HepG2 (cell line): ENCODE data around the gene TEAD1.

Source experiments
- HOXA7 ChIP-seq: sonication (generic); formaldehyde crosslinking; IDR thresholded peaks from 2 replicates; pipeline ENCODE4 v1.8.1; 2022; ENCODE audit warnings: mild to moderate bottlenecking, missing genetic modification reagents, moderate library complexity
- RAD21 ChIP-seq: fragments of 450-650 bp; formaldehyde crosslinking; IDR thresholded peaks from 2 replicates; pipeline ENCODE4 v1.5.0; 2020; ENCODE audit warnings: mild to moderate bottlenecking
- SP140L ChIP-seq: sonication (generic); formaldehyde crosslinking; IDR thresholded peaks from 2 replicates; pipeline ENCODE4 v1.4.0; 2020; ENCODE audit warnings: missing genetic modification reagents, borderline replicate concordance
- TAF1 ChIP-seq: sonication (generic); formaldehyde crosslinking; IDR thresholded peaks from 2 replicates; pipeline ENCODE4 v1.4.0; 2020; ENCODE audit warnings: missing genetic modification reagents
- ZKSCAN8 ChIP-seq: IDR thresholded peaks from 2 replicates; pipeline ENCODE4 v1.6.1; 2016; ENCODE audit warnings: borderline replicate concordance, missing genetic modification reagents, missing compliant biosample characterization
- TF ChIP-seq, protein P1 (sequence below): sonication (generic); formaldehyde crosslinking; IDR thresholded peaks from 2 replicates; pipeline ENCODE4 v1.4.0; 2020; ENCODE audit warnings: missing genetic modification reagents
- TF ChIP-seq, protein P2 (sequence below): sonication (generic); formaldehyde crosslinking; IDR thresholded peaks from 2 replicates; pipeline ENCODE4 v1.4.0; 2020; ENCODE audit warnings: mild to moderate bottlenecking, low read depth, missing genetic modification reagents
- TF ChIP-seq, protein P3 (sequence below): sonication (generic); formaldehyde crosslinking; IDR thresholded peaks from 2 replicates; pipeline ENCODE4 v1.5.0; 2020; ENCODE audit warnings: mild to moderate bottlenecking, missing genetic modification reagents, moderate library complexity
- TF ChIP-seq, protein P4 (sequence below): sonication (generic); formaldehyde crosslinking; IDR thresholded peaks from 2 replicates; pipeline ENCODE4 v1.5.1; 2020; ENCODE audit warnings: mild to moderate bottlenecking, missing genetic modification reagents, moderate library complexity

DNA sequence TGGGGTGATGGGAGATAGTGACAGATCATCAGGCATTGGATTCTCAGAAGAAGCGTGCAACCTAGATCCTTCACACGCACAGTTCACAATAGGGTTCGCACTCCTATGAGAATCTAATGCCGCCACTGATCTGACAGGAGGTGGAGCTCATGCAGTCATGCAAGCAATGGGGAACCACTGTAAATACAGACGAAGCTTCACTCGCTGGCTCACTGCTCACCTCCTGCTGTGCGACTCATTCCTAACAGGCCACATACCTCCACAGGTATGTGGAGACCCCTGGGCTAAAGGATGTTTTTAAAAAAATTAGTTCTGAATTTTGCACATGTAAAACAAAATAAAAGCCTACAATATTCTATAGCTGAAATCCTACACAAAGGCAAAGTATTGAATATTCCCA lies 20.5 kb upstream of the TEAD1 start:
- TF ChIP-seq, protein P1, sequence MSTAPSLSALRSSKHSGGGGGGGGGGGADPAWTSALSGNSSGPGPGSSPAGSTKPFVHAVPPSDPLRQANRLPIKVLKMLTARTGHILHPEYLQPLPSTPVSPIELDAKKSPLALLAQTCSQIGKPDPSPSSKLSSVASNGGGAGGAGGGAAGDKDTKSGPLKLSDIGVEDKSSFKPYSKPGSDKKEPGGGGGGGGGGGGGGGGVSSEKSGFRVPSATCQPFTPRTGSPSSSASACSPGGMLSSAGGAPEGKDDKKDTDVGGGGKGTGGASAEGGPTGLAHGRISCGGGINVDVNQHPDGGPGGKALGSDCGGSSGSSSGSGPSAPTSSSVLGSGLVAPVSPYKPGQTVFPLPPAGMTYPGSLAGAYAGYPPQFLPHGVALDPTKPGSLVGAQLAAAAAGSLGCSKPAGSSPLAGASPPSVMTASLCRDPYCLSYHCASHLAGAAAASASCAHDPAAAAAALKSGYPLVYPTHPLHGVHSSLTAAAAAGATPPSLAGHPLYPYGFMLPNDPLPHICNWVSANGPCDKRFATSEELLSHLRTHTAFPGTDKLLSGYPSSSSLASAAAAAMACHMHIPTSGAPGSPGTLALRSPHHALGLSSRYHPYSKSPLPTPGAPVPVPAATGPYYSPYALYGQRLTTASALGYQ (CRISPR knock-in tag), result no peak
- no peak for TF ChIP-seq HOXA7
- TF ChIP-seq, protein P2, sequence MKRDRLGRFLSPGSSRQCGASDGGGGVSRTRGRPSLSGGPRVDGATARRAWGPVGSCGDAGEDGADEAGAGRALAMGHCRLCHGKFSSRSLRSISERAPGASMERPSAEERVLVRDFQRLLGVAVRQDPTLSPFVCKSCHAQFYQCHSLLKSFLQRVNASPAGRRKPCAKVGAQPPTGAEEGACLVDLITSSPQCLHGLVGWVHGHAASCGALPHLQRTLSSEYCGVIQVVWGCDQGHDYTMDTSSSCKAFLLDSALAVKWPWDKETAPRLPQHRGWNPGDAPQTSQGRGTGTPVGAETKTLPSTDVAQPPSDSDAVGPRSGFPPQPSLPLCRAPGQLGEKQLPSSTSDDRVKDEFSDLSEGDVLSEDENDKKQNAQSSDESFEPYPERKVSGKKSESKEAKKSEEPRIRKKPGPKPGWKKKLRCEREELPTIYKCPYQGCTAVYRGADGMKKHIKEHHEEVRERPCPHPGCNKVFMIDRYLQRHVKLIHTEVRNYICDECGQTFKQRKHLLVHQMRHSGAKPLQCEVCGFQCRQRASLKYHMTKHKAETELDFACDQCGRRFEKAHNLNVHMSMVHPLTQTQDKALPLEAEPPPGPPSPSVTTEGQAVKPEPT (CRISPR knock-in tag), result no peak
- TF ChIP-seq, protein P3, sequence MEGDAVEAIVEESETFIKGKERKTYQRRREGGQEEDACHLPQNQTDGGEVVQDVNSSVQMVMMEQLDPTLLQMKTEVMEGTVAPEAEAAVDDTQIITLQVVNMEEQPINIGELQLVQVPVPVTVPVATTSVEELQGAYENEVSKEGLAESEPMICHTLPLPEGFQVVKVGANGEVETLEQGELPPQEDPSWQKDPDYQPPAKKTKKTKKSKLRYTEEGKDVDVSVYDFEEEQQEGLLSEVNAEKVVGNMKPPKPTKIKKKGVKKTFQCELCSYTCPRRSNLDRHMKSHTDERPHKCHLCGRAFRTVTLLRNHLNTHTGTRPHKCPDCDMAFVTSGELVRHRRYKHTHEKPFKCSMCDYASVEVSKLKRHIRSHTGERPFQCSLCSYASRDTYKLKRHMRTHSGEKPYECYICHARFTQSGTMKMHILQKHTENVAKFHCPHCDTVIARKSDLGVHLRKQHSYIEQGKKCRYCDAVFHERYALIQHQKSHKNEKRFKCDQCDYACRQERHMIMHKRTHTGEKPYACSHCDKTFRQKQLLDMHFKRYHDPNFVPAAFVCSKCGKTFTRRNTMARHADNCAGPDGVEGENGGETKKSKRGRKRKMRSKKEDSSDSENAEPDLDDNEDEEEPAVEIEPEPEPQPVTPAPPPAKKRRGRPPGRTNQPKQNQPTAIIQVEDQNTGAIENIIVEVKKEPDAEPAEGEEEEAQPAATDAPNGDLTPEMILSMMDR (CRISPR knock-in tag), result peak; percentile 71
- TF ChIP-seq TAF1 (CRISPR knock-in tag), result no peak
- no peak for TF ChIP-seq RAD21 (CRISPR knock-in tag)
- no peak for TF ChIP-seq SP140L
- TF ChIP-seq, protein P4, sequence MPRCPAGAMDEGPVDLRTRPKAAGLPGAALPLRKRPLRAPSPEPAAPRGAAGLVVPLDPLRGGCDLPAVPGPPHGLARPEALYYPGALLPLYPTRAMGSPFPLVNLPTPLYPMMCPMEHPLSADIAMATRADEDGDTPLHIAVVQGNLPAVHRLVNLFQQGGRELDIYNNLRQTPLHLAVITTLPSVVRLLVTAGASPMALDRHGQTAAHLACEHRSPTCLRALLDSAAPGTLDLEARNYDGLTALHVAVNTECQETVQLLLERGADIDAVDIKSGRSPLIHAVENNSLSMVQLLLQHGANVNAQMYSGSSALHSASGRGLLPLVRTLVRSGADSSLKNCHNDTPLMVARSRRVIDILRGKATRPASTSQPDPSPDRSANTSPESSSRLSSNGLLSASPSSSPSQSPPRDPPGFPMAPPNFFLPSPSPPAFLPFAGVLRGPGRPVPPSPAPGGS (CRISPR knock-in tag), result no peak
- no peak for TF ChIP-seq ZKSCAN8 (CRISPR knock-in tag)
